Effector CD4-positive, alpha-beta T cell (primary cell): ENCODE results near the gene UBAP2L.
"Not testable (repeated sequence)": the region's sequence is repeated elsewhere in the genome, so short reads cannot be mapped to it uniquely, and the experiment has no call there.

Source experiments
- DNase-seq: peaks from one replicate; pipeline ENCODE4 v3.0.0-alpha.2; 2020

Gene UBAP2L

GRCh38 chr1:154205778-154206177 is 15.0 kb upstream of the UBAP2L start:
- not testable (repeated sequence) for DNase-seq

- no peak for DNase-seq
These were observed 14.6 kb upstream of the UBAP2L start, which contains the start of gene CFAP141 for GRCh38 chr1:154206196-154206595. CFAP141 (minus strand) TSS chr1:154206333; CDS start chr1:154206307, 26 bp downstream.

GRCh38 chr1:154207262-154207661 is 13.5 kb upstream of the UBAP2L start:
- no peak for DNase-seq

GRCh38 chr1:154208677-154209388 is 11.9 kb upstream of the UBAP2L start:
- no peak for DNase-seq

GRCh38 chr1:154212083-154212482 is 8.7 kb upstream of the UBAP2L start:
- no peak for DNase-seq

GRCh38 chr1:154213274-154213673 is 7.5 kb upstream of the UBAP2L start:
- DNase-seq, result no peak

GRCh38 chr1:154218545-154218944 is 2.2 kb upstream of the UBAP2L start:
- DNase-seq, result no peak

GRCh38 chr1:154219541-154219940 is 1.2 kb upstream of the UBAP2L start:
- no peak for DNase-seq

- DNase-seq, result no peak
These were observed 169 bp downstream of the UBAP2L start for GRCh38 chr1:154220970-154221277.

- peak; percentile 66 for DNase-seq
These were observed 685 bp downstream of the UBAP2L start for GRCh38 chr1:154221278-154222001.

- DNase-seq, result no peak
These were observed 1.8 kb downstream of the UBAP2L start for GRCh38 chr1:154222518-154222917.

GRCh38 chr1:154222918-154223317 is 2.2 kb downstream of the UBAP2L start:
- no peak for DNase-seq

- DNase-seq, result no peak
These were observed 2.9 kb downstream of the UBAP2L start for GRCh38 chr1:154223621-154224020.

GRCh38 chr1:154225370-154225769 is 4.6 kb downstream of the UBAP2L start:
- no peak for DNase-seq

- not testable (repeated sequence) for DNase-seq
These were observed 10.4 kb downstream of the UBAP2L start for GRCh38 chr1:154231112-154231511.

- DNase-seq, result not testable (repeated sequence)
These were observed 12.4 kb downstream of the UBAP2L start for GRCh38 chr1:154233127-154233526.

- DNase-seq, result no peak
These were observed 16.1 kb downstream of the UBAP2L start for GRCh38 chr1:154236855-154237254.

GRCh38 chr1:154237435-154237834 is 16.7 kb downstream of the UBAP2L start:
- DNase-seq, result no peak

GRCh38 chr1:154237880-154238506 is 17.2 kb downstream of the UBAP2L start:
- DNase-seq, result no peak

GRCh38 chr1:154239491-154239890 is 18.7 kb downstream of the UBAP2L start:
- DNase-seq, result no peak

- no peak for DNase-seq
These were observed 19.6 kb downstream of the UBAP2L start for GRCh38 chr1:154240294-154240833.

- DNase-seq, result no peak
These were observed 21.1 kb downstream of the UBAP2L start for GRCh38 chr1:154241703-154242351.

GRCh38 chr1:154253671-154254070 is 32.9 kb downstream of the UBAP2L start:
- no peak for DNase-seq
